Measurements from ENCODE around the gene LRRC4.

GRCh38 chr7:127978421-127978820 lies 52.8 kb downstream of the LRRC4 start:
- no peak for TF ChIP-seq CTCF (tag by site-specific recombination; IDR thresholded peaks at IDR 0.05)
- TF ChIP-seq INSM2 (tag by site-specific recombination; IDR thresholded peaks at IDR 0.05), result no peak
- no peak for TF ChIP-seq ZNF792 (tag by site-specific recombination; IDR thresholded peaks at IDR 0.05)
- no peak for TF ChIP-seq ZNF138 (tag by site-specific recombination; IDR thresholded peaks at IDR 0.05; ENCODE audit: borderline replicate concordance)
- TF ChIP-seq ZNF140 (tag by site-specific recombination; IDR thresholded peaks at IDR 0.05), result no peak
- TF ChIP-seq ZNF596 (tag by site-specific recombination; IDR thresholded peaks at IDR 0.05), result no peak
- TF ChIP-seq ZNF274 (IDR thresholded peaks at IDR 0.05; ENCODE audit: low read length), result no peak
- TF ChIP-seq ZNF274 (tag by site-specific recombination; IDR thresholded peaks at IDR 0.05; ENCODE audit: borderline replicate concordance), result no peak
- TF ChIP-seq ZNF600 (tag by site-specific recombination; IDR thresholded peaks at IDR 0.05), result no peak
- TF ChIP-seq ZSCAN5A (tag by site-specific recombination; IDR thresholded peaks at IDR 0.05), result no peak
- TF ChIP-seq ZNF610 (tag by site-specific recombination; IDR thresholded peaks at IDR 0.05; ENCODE audit: borderline replicate concordance), result no peak
- TF ChIP-seq TCF7L2 (IDR thresholded peaks at IDR 0.05; ENCODE audit: borderline replicate concordance, low read depth, low read length), result no peak
- no peak for TF ChIP-seq REST (tag by site-specific recombination; IDR thresholded peaks at IDR 0.05)
- no peak for TF ChIP-seq FEZF1 (tag by site-specific recombination; IDR thresholded peaks at IDR 0.05)

Measured in HEK293 (cell line).